Gastrocnemius medialis (tissue), 4 donors: Measurements from ENCODE around the gene LHX6. TPM values are rescaled to one million over a fixed set of nuclear protein-coding genes. Genes with fewer than 3 reads are reported as not detected.

Experiments
- ATAC-seq, 2 donors: fragments of 150-250 bp; one replicate each; pipeline ENCODE4 v1.9.1; 2016
- DNase-seq, 2 donors: peaks; one replicate each; pipeline ENCODE4 v3.0.0-alpha.2; 2019
- H3K27ac ChIP-seq, 4 donors: fragments of 200-600 bp; sonication (generic); 1 replicate in 1 of 4; 2 replicates in 3 of 4; pipeline ENCODE4 v1.5.1; 2016 to 2018; ENCODE audit warnings: mild to moderate bottlenecking in 2 of 4, moderate library complexity in 1 of 4
- H3K27me3 ChIP-seq, 3 donors: fragments of 200-600 bp; sonication (generic) in 2 of 3; 1 replicate in 1 of 3; 2 replicates in 2 of 3; pipeline versions ENCODE4 v1.5.1 to v1.6.0; 2016 to 2019; ENCODE audit warnings: mild to moderate bottlenecking in 1 of 3, moderate library complexity in 1 of 3
- H3K36me3 ChIP-seq, 2 donors: fragments of 200-600 bp; sonication (generic) in 1 of 2; one replicate each; pipeline ENCODE4 v1.5.1; 2017 to 2018
- H3K4me1 ChIP-seq, 2 donors: fragments of 200-600 bp; sonication (generic) in 1 of 2; one replicate each; pipeline ENCODE4 v1.5.1; 2016 to 2017; ENCODE audit warnings: mild to moderate bottlenecking in 2 of 2
- H3K4me3 ChIP-seq, 4 donors: fragments of 200-600 bp; sonication (generic) in 3 of 4; 1 replicate in 1 of 4; 2 replicates in 3 of 4; pipeline ENCODE4 v1.5.1; 2016 to 2019; ENCODE audit warnings: mild to moderate bottlenecking in 2 of 4
- H3K9me3 ChIP-seq, 3 donors: fragments of 200-600 bp; sonication (generic) in 2 of 3; 1 replicate in 1 of 3; 2 replicates in 2 of 3; pipeline ENCODE4 v1.5.1; 2016 to 2019
- POLR2A ChIP-seq, 2 donors: fragments of 450-650 bp; IDR thresholded peaks; one replicate each; pipeline ENCODE4 v1.6.1; 2017; ENCODE audit warnings: antibody characterized with exemption in 2 of 2, mild to moderate bottlenecking in 2 of 2, moderate library complexity in 2 of 2
- in situ Hi-C, 4 donors: fragments of 200-750 bp; cut with MboI; loops; one replicate each; pipeline versions ENCODE4 v1.15.0 to v1.8.0; 2017; ENCODE audit warnings: low sequenced_read_pairs in 4 of 4
- intact Hi-C: fragments of 100-400 bp; cut with DNase I; formaldehyde crosslinking; loops from one replicate; pipeline ENCODE4 v1.15.1; 2023; ENCODE audit warnings: low total_unique reads
- total RNA-seq, 4 donors: library from RNA; depleted of rRNA; stranded (reverse); fragments of >200 nt; gene quantifications; one replicate each; pipeline versions ENCODE4 v1.1.0 to v1.2.3, GENCODE V29; 2016
- TF ChIP-seq, protein P1 (sequence below), 5 experiments: fragments of 450-650 bp in 3 of 5; fragments of 200-600 bp in 2 of 5; sonication (generic) in 2 of 5; IDR thresholded peaks in 4 of 5; conservative IDR thresholded peaks in 1 of 5; 1 replicate in 4 of 5; 2 replicates in 1 of 5; pipeline ENCODE4 v1.5.1; 2016 to 2019; ENCODE audit warnings: antibody characterized with exemption in 5 of 5, mild to moderate bottlenecking in 3 of 5, moderate library complexity in 3 of 5

LHX6 gene
- total RNA-seq, 4 donors from 2014 or later: 0.83 to 4.5 (median 1.7) TPM

GRCh38 chr9:122207096-122207495 is 21.7 kb downstream of the LHX6 start:
- intact Hi-C loops: no loop called here
- no peak for ATAC-seq
- in situ Hi-C loops: no loop called here
- H3K27me3 ChIP-seq: peaks cover 0 to 5% (median 4%) of the 10 kb centered on the region in 3 donors
- H3K27ac ChIP-seq: no peak overlapping the region
- H3K36me3 ChIP-seq: no peaks in the 10 kb centered on the region
- TF ChIP-seq, protein P1, sequence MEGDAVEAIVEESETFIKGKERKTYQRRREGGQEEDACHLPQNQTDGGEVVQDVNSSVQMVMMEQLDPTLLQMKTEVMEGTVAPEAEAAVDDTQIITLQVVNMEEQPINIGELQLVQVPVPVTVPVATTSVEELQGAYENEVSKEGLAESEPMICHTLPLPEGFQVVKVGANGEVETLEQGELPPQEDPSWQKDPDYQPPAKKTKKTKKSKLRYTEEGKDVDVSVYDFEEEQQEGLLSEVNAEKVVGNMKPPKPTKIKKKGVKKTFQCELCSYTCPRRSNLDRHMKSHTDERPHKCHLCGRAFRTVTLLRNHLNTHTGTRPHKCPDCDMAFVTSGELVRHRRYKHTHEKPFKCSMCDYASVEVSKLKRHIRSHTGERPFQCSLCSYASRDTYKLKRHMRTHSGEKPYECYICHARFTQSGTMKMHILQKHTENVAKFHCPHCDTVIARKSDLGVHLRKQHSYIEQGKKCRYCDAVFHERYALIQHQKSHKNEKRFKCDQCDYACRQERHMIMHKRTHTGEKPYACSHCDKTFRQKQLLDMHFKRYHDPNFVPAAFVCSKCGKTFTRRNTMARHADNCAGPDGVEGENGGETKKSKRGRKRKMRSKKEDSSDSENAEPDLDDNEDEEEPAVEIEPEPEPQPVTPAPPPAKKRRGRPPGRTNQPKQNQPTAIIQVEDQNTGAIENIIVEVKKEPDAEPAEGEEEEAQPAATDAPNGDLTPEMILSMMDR (IDR thresholded peaks at IDR 0.05 in 4 of 5, conservative IDR thresholded peaks at IDR 0.05 in 1 of 5): no peak
- no peak for TF ChIP-seq POLR2A (IDR thresholded peaks at IDR 0.05)
- no peak overlapping the region for H3K4me3 ChIP-seq
- no peak for DNase-seq
- H3K9me3 ChIP-seq: no peaks in the 10 kb centered on the region
- H3K4me1 ChIP-seq: no peaks in the 10 kb centered on the region

DNA sequence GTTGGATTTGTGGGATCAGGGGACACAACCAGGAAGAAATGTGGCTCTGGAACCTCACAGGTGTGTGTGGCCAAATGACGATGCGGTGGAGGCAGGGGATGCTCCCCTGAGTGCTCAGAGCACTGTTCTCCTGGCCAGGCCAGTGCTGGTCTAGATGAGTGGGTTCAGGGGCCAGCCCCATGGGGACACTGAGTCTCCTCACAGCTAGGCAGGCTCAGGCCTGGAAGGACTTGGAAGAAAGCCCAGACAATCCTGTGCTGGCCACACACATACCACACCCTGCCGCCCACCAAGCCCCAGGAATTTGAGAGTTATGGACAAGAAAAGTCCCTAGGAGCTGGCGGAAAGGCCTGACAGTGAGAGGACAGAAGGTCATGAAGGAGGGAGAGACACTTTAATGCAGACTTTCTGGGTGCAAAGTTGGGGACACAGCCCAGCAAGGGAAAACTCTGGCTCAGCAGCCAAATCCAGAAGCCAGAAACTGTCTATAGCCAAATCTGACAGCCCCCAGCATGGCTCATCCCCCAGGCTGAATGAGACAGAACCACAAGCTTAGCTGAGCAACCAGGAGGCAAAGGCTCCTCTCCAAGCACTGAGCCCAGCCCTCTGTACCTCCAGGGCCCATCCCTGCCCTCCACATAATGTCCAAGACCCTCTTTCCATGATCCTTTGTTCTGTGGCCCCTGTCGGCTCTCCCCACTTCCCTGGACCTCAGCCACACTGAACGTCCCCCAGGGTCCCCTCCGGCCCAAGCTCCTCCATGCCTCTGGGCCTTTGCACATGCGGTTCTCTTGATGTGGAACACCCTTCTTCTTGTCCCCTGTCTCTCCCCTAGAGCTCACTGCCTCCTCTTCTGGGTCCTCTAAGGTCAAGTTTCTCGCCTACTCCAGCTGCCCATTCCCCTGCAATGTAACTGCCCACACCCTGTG is 22.4 kb downstream of the LHX6 start:
- Histone ChIP-seq H3K27ac (no peak overlapping the region), H3K4me3 (no peak overlapping the region), H3K4me1 (no peaks in the 10 kb centered on the region), H3K27me3 (peaks cover 0 to 5% (median 1%) of the 10 kb centered on the region in 3 donors), H3K9me3 (no peaks in the 10 kb centered on the region), H3K36me3 (no peaks in the 10 kb centered on the region)
- DNase-seq: no peak
- TF ChIP-seq, protein P1 (IDR thresholded peaks at IDR 0.05 in 4 of 5, conservative IDR thresholded peaks at IDR 0.05 in 1 of 5): no peak
- no peak for TF ChIP-seq POLR2A (IDR thresholded peaks at IDR 0.05)
- no peak for ATAC-seq
- in situ Hi-C loops (no loop called here), intact Hi-C loops (no loop called here)

DNA sequence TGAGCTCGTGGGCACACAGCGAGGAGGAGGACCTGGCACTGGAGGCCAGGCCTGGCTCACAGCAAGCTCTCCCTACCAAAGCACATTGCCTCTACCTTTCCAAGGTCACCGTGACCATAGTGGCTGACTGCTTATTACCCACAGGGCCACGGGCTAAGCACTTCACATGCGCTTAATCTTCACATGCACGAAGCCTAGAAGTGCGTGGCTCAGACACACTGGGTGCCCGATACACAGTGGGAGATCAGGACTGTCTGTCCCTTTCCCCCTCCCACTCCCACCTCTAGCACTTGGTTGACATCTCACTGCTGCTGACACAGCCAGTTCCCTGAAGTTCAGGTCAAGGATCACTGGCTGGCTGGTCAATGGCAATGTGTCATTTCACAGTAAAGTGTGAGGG is 23.6 kb downstream of the LHX6 start:
- intact Hi-C loops: no loop called here
- H3K27me3 ChIP-seq: no peaks in the 10 kb centered on the region
- H3K27ac ChIP-seq: no peak overlapping the region
- H3K4me1 ChIP-seq: no peaks in the 10 kb centered on the region
- no peak overlapping the region for H3K4me3 ChIP-seq
- DNase-seq (no peak), ATAC-seq (no peak)
- H3K36me3 ChIP-seq: no peaks in the 10 kb centered on the region
- in situ Hi-C loops: no loop called here
- H3K9me3 ChIP-seq: no peaks in the 10 kb centered on the region
- TF ChIP-seq, protein P1 (IDR thresholded peaks at IDR 0.05 in 4 of 5, conservative IDR thresholded peaks at IDR 0.05 in 1 of 5): no peak
- TF ChIP-seq POLR2A (IDR thresholded peaks at IDR 0.05): no peak

DNA sequence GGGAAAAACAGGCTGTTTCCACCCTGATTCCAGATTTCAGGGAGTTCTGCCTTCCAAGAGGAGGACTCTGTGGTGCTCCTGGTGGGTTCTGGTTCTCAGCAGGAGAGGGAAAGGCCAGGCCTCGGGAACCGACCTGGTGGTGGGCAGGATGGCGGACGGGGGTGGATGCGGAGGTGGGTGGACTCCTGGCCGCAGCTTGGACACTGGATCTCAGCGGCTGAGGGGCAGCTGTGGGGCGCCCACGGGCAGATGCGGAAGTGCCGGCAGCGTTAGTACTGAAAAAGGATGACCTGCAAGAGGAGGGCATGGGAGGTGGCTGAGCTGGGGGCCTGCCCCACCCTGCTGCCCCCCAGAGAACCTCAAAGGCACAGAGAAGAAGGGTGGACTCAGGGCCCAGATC is 24.3 kb downstream of the LHX6 start:
- TF ChIP-seq, protein P1 (IDR thresholded peaks at IDR 0.05 in 4 of 5, conservative IDR thresholded peaks at IDR 0.05 in 1 of 5): no peak
- TF ChIP-seq POLR2A (IDR thresholded peaks at IDR 0.05): no peak
- no peaks in the 10 kb centered on the region for H3K4me1 ChIP-seq
- DNase-seq: no peak
- H3K36me3 ChIP-seq: no peaks in the 10 kb centered on the region
- H3K27ac ChIP-seq: no peak overlapping the region
- intact Hi-C loops: no loop called here
- no peaks in the 10 kb centered on the region for H3K9me3 ChIP-seq
- no peak for ATAC-seq
- H3K4me3 ChIP-seq: no peak overlapping the region
- in situ Hi-C loops: no loop called here
- no peaks in the 10 kb centered on the region for H3K27me3 ChIP-seq
